ENCODE measurements around the gene DNAH1. TPM values are rescaled to one million over a fixed set of nuclear protein-coding genes. Genes with fewer than 3 reads are reported as not detected.

DNAH1 gene
- total and polyA plus RNA-seq, 2 experiments from 2014 or later = 0.81 to 4.0 TPM

DNA sequence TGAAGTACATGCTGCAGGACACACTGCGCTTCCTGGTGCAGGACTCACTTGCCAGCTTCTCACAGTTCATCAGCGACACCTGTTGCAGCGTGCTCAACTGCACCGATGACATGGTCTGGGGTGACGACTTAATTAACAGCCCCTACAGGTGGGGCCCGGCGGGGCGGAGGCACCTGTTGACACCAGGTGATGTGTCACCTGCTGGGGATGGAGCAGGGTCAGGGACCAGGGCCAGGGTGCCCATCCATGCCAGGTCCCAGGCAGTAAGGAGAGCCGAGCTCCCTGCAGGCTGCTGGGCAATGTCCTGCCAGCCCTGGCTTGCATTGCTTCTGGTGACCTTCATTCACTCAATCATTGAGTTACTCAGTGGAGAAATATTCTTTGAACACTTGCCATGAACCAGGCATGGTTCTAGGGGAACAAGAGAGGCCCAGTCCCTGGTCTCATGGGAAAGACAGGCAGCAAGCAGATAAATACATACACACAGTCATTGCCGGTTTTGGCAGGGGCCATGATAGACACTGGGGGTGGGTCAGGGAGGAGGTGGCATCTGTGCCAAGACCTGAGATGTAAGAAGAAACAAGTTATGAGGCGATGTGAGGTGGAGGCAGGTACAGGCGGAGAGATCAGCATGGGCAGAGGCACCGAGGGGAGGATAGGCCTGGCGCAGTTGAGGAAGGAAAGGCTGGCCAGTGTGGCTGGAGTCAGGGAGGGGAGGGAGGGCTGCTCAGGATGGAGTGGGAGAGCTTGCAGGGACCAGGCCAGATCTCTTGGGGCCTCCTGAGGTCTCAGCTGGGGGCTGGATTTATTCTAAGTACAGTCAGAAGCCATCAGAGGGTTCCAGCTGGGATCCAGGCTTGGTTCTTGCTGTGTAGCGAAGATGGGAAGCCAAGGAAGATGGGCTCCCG lies 30.8 kb downstream of the DNAH1 start:
- in situ Hi-C loops (cut with MboI) = loop anchor here (10.0 kb wide), 1 partner anchor 112 kb away; the partner anchor contains the start of gene TWF2
- Histone ChIP-seq H3F3A (ENCODE audit: insufficient read depth) (no peaks in the 10 kb centered on the region), H3K4me1 (ENCODE audit: insufficient read depth) (peaks cover 15% of the 10 kb centered on the region), H3K79me2 (ENCODE audit: insufficient read depth) (no peaks in the 10 kb centered on the region), H3K4me2 (ENCODE audit: unreplicated experiment) (no peak overlapping the region), H4K20me1 (ENCODE audit: insufficient read depth) (no peaks in the 10 kb centered on the region), H3K36me3 (ENCODE audit: low read depth) (no peaks in the 10 kb centered on the region), H3K27ac (no peak overlapping the region), H3K9me3 (ENCODE audit: low read depth) (no peaks in the 10 kb centered on the region), H3K27me3 (replicated peaks; ENCODE audit: insufficient read depth) (no peaks in the 10 kb centered on the region), H3K9ac (no peak overlapping the region), H2AFZ (no peak overlapping the region), H3K4me3 (no peak overlapping the region), H3K9me2 (ENCODE audit: insufficient read depth) (no peaks in the 10 kb centered on the region)
- DNase-seq = peak; percentile 75
- WGBS, 2 experiments (ENCODE audit: low coverage in 1 of 2, low lambda C conversion rate in 2 of 2, missing lambda C conversion rate in 2 of 2) = 88 to 89% methylated on average over 15 to 16 of the region's 16 CpGs
- no peak for TF ChIP-seq EZH2phosphoT487 (IDR thresholded peaks at IDR 0.05; ENCODE audit: insufficient read depth, low read depth)

DNA sequence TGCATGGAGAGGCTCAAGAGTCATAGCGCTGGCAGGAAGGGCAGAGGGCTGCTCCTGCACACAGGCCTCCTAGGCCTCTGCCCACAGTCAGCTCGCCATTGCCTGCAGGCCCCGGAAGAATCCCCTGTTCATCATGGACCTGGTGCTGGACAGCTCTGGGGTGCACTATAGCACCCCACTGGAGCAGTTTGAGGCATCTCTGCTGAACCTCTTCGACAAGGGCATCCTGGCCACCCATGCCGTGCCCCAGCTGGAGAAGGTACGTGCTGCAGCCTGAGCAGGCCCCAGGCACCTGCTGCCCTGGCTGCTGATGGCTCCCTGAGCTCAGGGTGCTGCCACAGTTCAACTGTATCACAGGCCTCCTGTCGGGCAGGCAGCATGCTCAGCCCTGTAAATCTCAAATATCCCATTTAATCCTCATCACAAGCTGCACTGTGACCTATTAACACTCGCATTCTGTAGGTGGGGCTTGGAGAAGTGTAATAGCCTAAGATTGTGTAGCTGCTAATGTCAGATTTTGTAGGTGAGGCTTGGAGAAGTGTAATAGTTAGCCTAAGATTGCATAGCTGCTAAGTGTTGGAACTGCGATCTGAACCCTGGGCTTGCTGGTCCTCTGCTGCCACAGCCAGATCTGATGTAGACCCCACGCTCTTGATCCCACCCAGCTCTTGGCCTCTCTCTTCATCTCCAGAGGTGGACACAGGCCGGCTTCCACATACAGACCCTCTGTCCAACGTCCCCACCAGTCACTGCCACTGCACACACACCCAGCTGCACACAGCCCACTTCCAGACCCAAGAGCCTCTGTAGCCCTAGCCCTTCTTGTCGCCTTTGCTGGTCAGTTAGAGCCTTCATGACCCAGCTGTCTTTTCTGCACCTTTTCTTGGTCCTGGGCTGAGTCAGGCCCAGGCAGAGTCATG lies 31.9 kb downstream of the DNAH1 start:
- TF ChIP-seq EZH2 (IDR thresholded peaks at IDR 0.05; ENCODE audit: insufficient read depth, poor library complexity, severe bottlenecking) (no peak), EZH2phosphoT487 (IDR thresholded peaks at IDR 0.05; ENCODE audit: insufficient read depth, low read depth) (no peak)
- Histone ChIP-seq H3K27ac (no peak overlapping the region), H3K79me2 (ENCODE audit: insufficient read depth) (no peaks in the 10 kb centered on the region), H3K4me3 (no peak overlapping the region), H3K27me3 (replicated peaks; ENCODE audit: insufficient read depth) (no peaks in the 10 kb centered on the region), H4K20me1 (ENCODE audit: insufficient read depth) (no peaks in the 10 kb centered on the region), H3K9ac (no peak overlapping the region), H3K36me3 (ENCODE audit: low read depth) (no peaks in the 10 kb centered on the region), H3K9me2 (ENCODE audit: insufficient read depth) (no peaks in the 10 kb centered on the region), H2AFZ (no peak overlapping the region), H3F3A (ENCODE audit: insufficient read depth) (no peaks in the 10 kb centered on the region), H3K4me2 (ENCODE audit: unreplicated experiment) (no peak overlapping the region), H3K4me1 (ENCODE audit: insufficient read depth) (peaks cover 15% of the 10 kb centered on the region), H3K9me3 (ENCODE audit: low read depth) (no peaks in the 10 kb centered on the region)
- in situ Hi-C loops (cut with MboI) = loop anchor here (10.0 kb wide), 1 partner anchor 113 kb away; the partner anchor contains the start of gene TWF2
- 73 to 75% methylated on average over 13 of the region's 13 CpGs for WGBS, 2 experiments (ENCODE audit: low coverage in 1 of 2, low lambda C conversion rate in 2 of 2, missing lambda C conversion rate in 2 of 2)
- DNase-seq = no peak

DNA sequence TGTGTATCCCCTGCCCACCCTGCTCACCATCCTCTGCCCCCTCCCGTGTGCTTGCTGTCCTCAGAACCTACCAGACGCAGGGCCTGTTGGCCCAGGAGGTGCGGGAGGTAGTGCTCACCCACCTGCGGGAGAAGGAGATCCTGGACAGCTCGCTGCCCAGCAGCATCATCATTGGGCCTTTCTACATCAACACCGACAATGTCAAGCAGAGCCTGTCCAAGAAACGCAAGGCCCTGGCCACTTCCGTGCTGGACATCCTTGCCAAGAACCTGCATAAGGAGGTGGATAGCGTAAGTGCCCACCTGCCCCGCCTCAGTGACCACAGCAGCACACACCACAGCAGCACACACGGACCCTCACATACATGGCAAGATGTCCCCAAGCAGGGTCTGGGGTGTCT lies 33.0 kb downstream of the DNAH1 start:
- no peaks in the 10 kb centered on the region for H3K79me2 ChIP-seq (ENCODE audit: insufficient read depth)
- no peaks in the 10 kb centered on the region for H4K20me1 ChIP-seq (ENCODE audit: insufficient read depth)
- no peak overlapping the region for H2AFZ ChIP-seq
- no peak for DNase-seq
- H3F3A ChIP-seq (ENCODE audit: insufficient read depth) = no peaks in the 10 kb centered on the region
- no peak overlapping the region for H3K27ac ChIP-seq
- no peaks in the 10 kb centered on the region for H3K9me3 ChIP-seq (ENCODE audit: low read depth)
- WGBS, 2 experiments (ENCODE audit: low coverage in 1 of 2, low lambda C conversion rate in 2 of 2, missing lambda C conversion rate in 2 of 2) = 87 to 89% methylated on average over 10 to 11 of the region's 11 CpGs
- H3K9ac ChIP-seq = no peak overlapping the region
- TF ChIP-seq EZH2 (IDR thresholded peaks at IDR 0.05; ENCODE audit: insufficient read depth, poor library complexity, severe bottlenecking) (no peak), EZH2phosphoT487 (IDR thresholded peaks at IDR 0.05; ENCODE audit: insufficient read depth, low read depth) (no peak)
- H3K27me3 ChIP-seq (replicated peaks; ENCODE audit: insufficient read depth) = no peaks in the 10 kb centered on the region
- no peak overlapping the region for H3K4me2 ChIP-seq (ENCODE audit: unreplicated experiment)
- no peaks in the 10 kb centered on the region for H3K9me2 ChIP-seq (ENCODE audit: insufficient read depth)
- no peak overlapping the region for H3K4me3 ChIP-seq
- H3K4me1 ChIP-seq (ENCODE audit: insufficient read depth) = peaks cover 15% of the 10 kb centered on the region
- H3K36me3 ChIP-seq (ENCODE audit: low read depth) = no peaks in the 10 kb centered on the region
- in situ Hi-C loops (cut with MboI) = loop anchor here (10.0 kb wide), 1 partner anchor 114 kb away; the partner anchor contains the start of gene TWF2
